Cerebellar cortex (tissue), 1 donor: ENCODE measurements around the gene CMTM5.
A peak's percentile ranks its signal among the peaks of the same experiment; 100 is the strongest.
"Not testable (repeated sequence)": the region's sequence is repeated elsewhere in the genome, so short reads cannot be mapped to it uniquely, and the experiment has no call there.

Experiments
- DNase-seq: peaks from one replicate; pipeline ENCODE4 v3.0.0-alpha.2; 2015; ENCODE audit warnings: low spot score

Gene CMTM5

DNA sequence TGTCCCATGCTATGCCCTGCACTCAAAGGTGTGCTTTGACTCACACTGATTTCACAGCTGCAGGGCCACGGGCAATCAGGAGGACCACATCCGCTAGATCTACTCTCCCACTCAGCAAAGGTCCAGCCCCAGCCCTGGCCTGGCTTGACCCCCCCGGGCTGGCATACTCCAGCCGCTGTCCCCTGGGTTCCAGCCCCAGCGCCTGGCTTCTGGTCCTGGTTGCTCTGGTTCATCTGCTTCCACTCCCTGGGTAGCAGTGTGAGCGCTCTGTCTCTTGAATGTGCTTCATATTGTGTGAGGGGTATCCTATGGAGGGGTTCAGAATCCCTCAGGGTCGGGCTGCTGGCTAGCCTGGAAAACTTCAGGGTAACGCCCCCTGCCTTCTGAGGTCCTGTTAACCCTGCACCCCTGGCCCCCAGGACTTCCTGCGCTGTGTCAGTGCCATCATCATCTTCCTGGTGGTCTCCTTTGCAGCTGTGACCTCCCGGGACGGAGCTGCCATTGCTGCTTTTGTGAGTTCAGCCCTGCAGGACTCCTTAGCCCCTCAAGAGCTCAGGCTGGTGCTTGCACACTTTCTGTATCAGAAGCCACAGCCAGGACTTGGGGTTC lies 1.9 kb downstream of the CMTM5 start:
- DNase-seq = no peak

DNA sequence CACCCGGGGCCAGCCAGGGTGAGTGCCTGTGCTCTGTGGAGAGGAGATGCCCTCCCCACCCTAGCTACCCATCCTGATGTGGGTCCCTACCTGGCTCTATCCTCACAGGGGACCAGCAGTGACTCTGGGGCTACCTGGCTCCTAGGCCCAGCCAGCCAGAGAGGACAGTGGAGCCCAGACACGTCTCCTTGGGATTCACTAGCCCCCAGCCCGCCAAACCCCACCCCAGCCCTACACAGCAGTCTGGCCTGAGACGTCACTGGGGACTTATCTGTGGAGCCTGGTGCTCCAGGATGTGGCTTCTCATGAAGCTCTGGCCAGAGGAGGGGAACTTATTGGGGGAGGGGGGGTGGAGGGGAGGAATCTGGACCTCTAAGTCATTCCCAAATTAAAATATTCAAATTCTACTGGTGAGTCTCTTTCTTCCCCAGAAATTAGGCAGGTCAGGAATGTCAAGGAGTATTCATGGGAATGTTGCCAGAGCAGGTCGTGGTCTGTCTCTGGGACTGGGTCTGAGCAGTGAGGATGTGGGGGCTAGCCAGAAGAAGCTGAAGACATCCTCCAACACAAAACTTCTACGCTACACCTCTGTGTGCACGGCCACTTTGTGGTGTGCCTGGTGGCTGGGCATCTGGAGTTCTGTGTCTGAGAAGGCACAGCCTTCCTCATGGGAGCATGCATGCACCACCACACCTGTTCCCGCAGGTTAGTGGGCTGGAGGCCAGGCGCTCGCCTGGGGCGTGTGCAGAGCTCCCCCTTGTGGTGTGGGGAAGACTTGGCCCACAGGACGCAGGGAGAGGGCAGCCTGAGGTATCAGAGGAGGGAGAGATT lies 2.7 kb downstream of the CMTM5 start:
- DNase-seq = peak; percentile 51

DNA sequence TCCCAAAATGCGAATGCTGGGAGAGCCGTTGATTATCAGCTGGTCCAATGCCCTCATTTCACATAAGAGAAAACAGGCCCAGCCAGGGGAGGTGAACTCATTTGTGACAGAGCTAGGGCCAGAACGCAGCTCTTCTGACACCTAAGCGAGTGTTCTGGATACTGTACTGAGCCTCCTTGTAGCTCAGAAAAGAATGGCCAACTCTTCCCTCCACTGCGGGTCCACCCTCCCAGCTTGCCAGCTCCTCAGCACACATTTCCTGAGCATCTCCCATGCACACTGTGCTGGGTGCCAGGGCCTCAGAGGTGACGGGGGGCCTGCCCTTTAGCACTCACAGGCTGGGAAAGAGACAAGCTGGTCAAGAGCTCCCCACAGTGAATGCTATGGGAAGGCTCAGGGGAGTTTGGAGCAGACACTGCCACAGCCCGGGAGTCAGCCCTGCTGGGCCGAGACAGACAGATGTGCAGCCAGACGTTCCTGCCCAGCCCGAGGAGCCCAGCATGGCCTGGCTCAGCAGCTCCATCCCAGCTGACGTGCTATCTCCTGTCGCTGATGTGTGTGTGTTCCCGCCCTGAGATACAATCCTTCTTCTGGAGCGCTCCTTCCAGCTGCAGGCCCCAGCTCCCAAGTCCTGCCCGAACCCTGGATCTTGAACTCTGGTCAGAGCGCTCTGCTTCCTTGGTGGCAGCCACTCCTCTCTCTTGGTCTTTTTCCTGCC lies 3.5 kb downstream of the CMTM5 start:
- no peak for DNase-seq

DNA sequence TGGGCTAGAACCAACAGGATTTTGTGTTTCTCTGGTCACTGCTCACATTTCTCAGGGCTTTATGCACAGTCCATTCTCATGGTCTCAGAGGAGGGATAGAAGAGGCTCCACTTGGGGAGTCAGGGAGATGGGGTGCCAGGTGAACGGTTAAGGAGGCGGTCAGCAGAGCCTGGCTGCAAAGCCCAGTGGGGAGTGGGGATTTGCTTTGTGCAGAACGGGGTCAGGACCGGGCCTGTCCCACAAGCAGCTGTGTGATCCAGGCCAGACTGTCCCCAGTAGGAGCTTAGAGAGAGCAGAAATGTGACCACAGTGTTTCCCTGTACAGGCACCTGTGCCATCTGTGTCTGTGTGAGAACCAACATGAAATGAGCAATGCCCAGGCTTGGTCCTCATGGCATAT lies 4.1 kb downstream of the CMTM5 start:
- peak; percentile 35 for DNase-seq

DNA sequence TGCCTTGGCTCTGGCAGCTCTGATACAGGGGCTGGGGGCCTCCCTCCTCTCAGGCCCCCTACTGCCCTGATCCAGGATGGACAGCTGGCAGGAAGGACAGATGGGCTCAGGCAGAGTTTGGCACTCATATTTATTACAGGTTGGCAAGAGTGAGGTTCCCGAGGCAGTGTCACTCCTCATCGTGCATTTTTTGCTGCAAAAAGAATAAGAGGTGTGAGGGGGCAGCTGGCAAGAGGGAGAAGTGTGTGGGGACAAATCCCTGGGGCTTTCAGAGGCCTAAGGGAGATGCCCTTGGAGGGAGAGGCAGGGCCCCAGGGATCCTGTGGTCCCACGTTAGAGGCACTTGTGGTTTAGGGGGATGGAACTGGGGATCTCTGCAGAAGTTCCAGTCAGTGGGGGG lies 5.0 kb downstream of the CMTM5 start:
- no peak for DNase-seq

DNA sequence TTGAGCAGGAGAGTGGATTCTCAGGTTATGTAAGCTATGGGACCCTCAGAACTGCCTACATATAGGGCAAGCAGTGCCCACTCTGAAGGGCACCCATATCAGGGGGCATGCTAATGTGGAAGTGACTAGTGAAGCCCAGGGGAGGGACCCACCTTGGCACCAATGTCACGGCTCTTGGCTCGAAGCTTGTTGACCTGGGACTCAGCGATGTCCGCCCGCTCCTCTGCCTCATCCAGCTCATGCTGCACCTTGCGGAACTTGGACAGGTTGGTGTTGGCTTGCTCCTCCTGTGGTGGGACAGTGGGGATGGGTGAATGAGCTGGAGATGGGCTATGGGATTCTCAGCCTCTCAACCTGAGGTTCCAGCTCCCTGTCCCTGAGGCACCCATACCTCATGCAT lies 5.4 kb downstream of the CMTM5 start:
- no peak for DNase-seq

DNA sequence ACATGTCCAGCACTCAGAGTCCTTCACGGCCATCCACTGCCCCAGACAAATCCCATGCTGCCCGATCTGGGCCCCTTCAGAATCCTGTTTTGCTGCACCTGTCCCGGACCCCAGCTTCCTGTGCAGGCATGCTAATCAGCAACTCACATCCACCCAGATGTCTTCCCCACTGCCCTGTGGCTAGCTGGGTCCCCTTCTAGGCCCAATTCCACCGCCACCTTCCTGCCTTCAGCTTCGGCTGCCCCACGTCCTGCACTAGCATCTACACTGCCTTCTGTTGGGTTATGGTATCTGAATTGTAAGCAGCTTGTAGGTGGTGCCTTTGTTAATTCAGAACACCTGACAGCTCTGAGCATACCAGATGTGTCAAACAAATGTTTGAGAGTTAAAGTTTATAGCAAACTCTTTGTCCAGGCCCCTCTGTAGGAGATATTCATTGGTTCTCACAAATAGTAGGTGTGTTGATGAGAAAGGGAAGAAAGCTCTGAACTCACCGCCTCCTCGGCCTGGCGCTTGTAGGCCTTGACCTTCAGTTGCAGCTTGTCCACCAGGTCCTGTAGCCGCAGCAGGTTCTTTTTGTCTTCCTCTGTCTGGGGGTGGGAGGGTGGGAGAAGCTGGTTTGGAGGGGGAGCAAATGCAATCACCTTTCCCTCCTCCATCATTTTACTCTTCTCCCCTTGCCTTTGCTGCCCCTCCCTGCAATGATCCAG lies 6.0 kb downstream of the CMTM5 start:
- no peak for DNase-seq

DNA sequence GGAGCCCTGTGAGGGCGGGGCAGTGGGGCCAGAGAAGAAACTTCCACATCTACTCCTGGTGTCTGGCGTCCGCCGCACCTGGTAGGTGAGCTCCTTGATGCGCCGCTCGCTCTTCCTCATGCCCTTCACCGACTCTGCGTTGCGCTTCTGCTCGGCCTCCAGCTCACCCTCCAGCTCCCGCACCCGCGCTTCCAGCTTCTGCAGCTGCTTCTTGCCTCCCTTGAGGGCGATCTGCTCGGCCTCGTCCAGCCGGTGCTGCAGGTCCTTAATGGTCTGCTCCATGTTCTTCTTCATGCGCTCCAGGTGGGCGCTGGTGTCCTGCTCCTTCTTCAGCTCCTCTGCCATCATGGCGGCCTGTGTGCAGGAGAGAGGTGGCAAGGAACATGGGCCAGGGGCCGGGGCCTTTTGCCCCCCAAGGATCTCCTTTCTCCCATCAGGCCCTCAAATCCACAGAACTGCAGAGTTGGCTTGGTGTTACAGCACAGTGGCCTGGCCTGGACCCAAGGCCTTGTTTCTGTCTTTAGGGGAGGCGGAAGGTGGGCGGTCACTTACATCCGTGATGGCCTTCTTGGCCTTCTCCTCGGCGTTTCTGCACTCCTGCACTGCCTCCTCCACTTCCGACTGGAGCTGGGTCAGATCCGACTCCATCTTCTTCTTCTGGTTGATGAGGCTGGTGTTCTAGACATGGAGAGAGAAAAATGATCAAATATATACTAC lies 7.7 kb downstream of the CMTM5 start:
- DNase-seq = no peak

DNA sequence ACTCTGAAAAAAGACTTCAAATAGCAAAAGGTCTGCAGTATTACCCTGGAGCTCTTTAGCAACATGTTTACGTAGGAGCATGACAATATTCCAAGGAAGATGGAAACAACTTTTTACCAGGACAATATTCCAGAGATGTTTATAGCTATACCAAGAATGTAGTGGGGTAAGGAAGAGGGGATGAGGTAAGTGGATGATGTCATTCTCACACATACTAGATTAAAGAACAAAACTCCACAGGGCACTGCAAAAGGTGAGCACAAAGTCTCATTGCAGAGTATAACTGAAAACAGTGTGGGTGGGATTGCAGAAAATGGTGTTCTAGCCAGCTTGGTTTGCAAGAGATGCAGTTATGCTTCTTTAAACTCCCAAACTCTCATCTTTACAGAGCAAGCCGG lies 8.4 kb downstream of the CMTM5 start:
- no peak for DNase-seq

DNA sequence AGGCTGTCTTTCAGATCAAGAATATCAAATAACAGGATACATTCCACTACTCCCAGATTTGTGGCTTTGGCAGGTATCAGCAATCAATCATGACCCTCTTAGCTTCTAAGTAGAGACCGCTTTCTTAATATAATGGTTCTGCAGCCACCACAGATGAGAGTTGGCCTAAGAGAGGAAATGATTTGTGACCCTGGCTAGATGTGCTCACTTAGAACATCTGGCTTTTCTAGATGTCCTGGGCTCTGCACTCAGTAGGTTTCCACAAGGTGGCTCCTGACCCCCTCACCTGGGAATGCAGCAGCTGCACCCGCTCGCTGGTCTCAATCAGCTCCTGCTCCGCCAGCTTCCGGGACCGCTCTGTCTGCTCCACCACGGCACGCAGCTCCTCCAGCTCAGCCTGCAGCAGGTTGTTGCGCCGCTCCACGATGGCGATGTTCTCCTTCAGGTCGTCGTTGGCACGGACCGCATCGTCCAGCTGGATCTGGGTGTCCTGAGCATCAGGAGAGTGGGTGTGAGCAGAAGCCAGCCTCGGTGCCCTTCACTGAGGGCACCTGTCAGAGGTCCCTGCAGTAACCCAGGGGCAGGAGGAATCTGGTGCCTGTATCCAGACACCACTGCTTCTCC lies 8.9 kb downstream of the CMTM5 start:
- no peak for DNase-seq

DNA sequence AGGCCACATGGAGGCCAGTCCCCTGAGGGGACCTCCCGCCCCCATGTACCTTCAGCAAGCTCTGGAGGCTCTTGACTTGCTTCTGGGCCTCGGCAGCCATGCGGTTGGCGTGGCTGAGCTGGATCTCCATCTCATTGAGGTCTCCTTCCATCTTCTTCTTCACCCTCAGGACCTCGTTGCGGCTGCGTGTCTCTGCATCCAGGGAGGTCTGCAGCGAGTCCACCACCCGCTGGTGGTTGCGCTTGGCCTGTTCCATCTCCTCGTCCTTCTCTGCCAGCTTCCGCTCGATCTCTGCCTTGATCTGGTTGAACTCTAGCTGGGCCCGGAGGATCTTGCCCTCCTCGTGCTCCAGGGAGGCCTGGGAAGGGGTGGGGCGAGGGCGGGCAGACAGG lies 9.4 kb downstream of the CMTM5 start:
- DNase-seq = not testable (repeated sequence)

DNA sequence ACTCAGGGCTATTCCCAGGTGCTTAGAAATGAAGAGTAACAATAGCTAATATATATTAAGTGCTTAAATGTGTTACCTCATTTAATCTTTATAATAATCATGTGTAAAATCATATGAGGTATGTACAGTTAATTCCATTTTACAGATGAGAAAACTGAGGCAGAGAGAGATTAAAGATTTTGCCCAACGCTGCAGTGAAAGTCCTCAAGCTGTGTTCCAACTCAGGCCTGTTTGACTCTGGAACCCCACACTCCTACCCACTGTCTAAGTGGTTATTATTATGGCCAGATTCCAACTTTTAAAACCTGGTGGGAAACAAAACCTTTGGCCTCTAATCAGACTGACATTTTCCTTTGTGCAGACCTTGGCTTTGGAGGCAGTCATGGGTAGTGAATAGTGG lies 10.2 kb downstream of the CMTM5 start:
- no peak for DNase-seq

DNA sequence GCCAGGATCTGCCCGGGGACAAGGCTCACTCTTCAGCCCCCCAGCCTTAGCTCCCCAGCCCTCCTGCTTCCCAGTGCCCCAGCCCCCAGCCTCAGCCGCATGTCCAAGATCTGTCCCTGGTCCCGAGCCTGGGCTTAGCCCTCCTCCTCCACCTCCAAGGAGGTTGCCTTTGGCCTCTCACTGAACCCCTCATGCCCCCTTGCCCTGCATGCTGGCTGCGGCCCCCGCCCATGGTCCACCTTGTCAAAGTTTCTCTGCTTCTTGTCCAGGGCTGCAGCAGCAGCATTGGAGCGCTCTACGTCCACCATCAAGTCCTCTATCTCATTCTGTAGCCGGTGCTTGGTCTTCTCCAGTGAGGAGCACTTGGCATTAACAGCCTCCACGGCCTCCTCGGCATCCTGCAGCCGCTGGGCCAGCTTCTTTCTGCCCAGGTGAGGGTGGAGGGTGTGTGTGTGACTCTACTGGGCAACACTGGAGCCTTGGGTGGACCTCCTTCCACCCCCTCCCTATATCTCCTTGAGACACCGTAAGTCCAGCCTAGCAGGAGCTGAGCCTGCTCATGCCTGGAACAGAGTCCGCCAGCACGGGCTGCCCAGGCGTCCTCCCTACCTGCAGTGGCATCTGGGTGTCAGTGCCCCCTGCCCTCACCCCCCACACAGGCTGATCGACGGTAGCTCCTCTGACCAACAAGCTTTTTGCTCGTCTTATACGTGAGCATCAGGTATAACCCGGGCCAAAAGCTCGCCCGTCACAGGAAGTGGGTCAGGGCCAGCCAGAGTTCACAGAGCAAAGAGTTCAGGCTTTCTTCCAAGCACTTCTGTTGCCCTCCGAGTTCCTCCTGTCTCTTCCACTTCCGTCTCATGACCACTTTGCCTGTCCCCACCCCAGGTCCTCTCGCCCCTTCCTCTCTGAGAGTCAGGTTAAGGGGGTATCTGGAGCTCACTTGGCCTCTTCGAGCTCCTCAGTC lies 11.4 kb downstream of the CMTM5 start:
- no peak for DNase-seq

DNA sequence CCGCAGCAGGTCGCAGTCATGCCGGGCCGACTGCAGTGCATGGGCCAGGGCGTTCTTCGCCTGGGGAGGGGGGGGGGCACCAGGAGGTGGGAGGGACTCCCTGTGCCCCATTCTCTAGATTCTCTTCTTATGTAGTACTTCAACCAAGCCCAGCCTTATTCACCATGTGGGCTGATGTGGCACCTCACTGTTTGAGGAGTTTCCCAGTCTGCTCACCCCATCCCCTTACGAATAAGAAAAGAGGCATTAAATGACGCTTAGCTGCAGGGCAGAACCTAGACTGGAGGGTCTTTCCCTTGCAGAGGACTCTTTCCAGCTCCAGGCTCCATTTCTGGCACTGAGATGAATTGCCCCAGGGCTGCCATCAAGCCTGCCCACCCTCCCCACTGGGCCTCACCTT lies 12.2 kb downstream of the CMTM5 start:
- DNase-seq = no peak

DNA sequence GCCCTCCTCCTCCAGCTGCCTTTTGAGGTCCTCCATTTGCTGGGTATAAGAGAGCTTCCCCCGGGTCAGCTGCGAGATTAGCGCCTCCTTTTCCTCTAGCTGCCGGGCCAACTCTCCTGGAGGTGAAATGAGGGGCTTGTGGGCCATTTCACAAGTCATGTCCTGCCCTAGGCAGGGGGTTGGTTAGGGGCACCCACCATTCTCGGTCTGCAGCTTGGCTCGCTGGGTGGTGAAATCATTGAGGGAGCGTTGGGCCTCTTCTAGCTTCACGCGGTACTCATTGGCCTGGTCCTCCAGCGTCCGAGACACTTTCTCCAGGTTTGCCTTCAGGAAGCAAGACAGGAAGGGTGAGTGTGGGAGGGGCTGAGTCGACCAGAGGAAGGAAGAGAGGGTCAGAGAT lies 12.6 kb downstream of the CMTM5 start:
- no peak for DNase-seq

DNA sequence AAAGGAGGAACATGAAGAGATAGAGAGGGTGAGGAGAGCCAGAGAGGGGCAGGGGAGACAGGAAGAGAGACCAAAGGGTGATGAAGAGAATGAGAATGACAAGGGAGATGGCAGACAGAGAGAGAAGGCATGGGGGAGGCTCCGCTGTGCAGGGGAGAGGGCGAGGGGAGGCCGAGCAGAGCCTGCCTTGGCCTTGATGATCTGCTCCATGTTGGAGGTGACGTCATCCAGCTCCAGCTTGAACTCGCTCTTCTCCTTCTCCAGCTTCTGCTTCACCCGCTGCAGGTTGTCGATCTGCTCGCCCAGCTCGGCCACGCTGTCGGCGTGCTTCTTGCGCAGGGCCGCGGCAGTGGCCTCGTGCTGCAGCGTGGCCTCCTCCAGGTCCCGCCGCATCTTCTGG lies 13.0 kb downstream of the CMTM5 start:
- not testable (repeated sequence) for DNase-seq

DNA sequence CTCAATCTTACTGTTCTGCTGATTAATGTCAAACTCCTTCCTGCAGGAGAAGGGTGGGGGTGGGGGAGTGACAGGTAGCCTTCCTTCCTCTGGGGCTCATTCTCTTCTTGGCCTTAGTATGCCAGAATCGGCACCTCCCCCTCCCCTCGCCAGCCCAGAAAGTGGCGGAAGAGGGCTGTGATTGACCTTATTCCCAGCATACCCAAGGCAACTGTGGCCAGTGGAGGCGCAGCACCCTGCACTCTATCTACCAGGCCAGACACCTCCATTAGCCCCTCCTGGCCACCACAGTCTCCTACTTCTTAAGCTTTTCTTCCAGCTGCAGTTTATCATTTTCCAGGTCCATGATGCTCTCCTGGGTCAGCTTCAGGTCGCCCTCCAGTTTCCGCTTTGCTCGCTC lies 15.8 kb downstream of the CMTM5 start:
- DNase-seq = no peak

DNA sequence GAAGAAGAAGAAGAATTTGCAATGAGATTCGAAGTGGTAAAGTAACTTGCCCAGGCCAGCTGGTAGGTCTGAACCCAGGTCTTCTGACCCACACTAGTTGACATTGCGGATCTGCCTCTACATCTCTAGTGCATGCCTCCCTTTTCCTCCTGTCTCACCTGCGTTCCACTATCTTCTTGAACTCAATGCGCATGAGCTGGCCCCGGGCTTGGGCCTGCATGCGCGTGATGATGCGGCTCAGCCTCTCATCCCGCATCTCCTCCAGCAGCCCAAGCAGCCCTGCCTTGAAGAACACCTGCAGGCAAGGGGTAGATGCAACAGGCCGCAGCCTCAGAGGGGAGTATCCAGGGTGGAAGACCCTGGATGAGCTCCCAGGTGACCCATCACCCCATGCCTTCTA lies 19.3 kb downstream of the CMTM5 start:
- no peak for DNase-seq

DNA sequence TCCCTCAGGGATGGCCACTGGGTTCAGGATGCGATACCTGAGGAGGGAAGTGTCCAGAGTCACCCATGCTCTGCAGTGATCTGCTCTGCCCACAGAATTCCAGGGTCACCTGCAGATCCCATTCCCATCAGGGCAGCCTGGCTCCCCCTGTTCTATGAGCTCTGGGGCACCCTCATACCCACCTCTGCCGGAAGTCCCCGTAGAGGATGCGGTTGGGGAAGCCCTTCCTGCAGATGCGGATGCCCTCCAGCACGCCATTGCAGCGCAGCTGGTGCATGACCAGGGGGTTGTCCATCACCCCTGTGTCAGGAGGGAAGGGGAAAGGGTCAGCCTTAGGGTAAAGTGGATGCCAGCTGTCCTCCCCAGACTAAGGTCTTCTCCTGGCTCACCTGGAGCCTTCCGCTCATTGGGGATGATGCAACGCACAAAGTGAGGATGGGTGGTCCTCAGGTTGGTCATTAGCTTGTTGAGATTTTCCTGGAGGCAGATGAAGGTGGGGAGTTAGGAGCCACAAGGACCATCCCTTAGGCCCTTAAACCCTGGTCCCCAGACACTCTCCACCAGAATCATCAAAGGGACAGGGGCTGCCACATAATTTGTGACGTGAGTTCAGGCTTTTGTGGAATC lies 20.0 kb downstream of the CMTM5 start:
- no peak for DNase-seq

DNA sequence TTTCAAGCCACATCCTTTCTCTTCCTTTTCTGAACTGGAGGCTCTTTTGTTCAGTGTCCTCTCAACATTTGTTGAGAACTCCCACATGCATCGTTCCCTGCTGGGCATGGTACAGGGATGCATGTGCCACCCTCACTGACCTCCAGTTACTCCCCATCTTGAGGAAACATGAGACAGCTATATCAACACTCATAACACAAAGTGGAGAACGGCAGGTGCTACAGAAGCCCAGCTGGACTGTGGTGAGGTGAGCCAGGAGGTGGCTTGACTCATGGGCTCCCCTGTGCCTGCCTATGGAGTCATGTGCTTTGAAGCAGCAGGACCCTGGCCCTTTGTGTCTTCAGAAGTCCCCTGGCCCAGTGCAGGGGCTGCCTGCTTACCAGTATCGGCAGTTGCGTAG lies 21.5 kb downstream of the CMTM5 start:
- DNase-seq = no peak
